Measurements from ENCODE around the gene OGDH. TPM values are rescaled to one million over a fixed set of nuclear protein-coding genes. Genes with fewer than 3 reads are reported as not detected.
"Not testable (repeated sequence)": the region's sequence is repeated elsewhere in the genome, so short reads cannot be mapped to it uniquely, and the experiment has no call there.

The OGDH gene
- total and polyA plus RNA-seq, 2 of the 13 experiments (the other 11 are each of a cell fraction or from before 2014, with no cell fraction given): 17.4 to 25.4 TPM

DNA sequence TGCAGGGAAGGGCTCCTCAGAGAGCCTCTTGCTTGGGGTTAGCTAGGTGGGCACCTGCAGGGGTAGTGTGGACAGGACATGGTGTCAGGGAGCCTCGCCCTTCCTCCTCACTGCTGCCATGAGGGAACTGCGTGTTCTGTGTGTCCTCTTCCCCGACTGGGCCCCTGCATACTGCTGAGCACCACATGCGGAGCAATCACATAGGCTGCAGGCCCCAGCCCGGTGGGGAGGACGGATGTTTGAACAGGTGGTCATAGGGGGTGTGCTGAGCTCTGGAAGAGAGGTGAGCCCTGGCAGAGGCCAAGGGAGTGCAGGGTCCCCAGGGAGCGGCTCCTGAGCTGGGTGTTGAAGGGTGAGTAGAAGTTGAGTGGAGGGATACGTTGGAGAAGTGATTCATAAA, 93.9 kb downstream of the OGDH start:
- Histone ChIP-seq H3K9ac (ENCODE audit: insufficient read depth, low read depth, low read length) (no peak overlapping the region), H3K27ac (ENCODE audit: extremely low read length, insufficient read depth, low read length) (no peak overlapping the region), H3K9me3 (ENCODE audit: low read length) (no peaks in the 10 kb centered on the region), H3K4me3 (replicated peaks in 1 of 3; ENCODE audit: insufficient read depth in 1 of 3, low read depth in 2 of 3, low read length in 3 of 3) (no peak overlapping the region), H3K4me2 (ENCODE audit: low read depth, low read length) (no peak overlapping the region), H3K36me3 (replicated peaks in 1 of 2; ENCODE audit: control insufficient read depth in 1 of 2, insufficient read depth in 2 of 2, low read length in 2 of 2) (peaks cover 17 to 25% of the 10 kb centered on the region in 2 experiments; a peak in 4 of 5 replicates), H3K4me1 (ENCODE audit: insufficient read depth, low read length) (no peaks in the 10 kb centered on the region), H3K79me2 (ENCODE audit: insufficient read depth, low read length) (no peaks in the 10 kb centered on the region), H2AFZ (ENCODE audit: low read length) (no peak overlapping the region), H3K27me3 (ENCODE audit: control insufficient read depth in 1 of 2, insufficient read depth in 2 of 2, low read length in 2 of 2) (no peaks in the 10 kb centered on the region), H4K20me1 (ENCODE audit: insufficient read depth, low read length) (no peaks in the 10 kb centered on the region; the same call in 1 of the 2 replicates)
- DNase-seq (ENCODE audit: low spot score): no peak
- intact Hi-C loops (cut with micrococcal nuclease; ENCODE audit: unreplicated experiment): no loop called here
- ATAC-seq: no peak
- BruUV-seq (replicated peaks): no TSS peak
- no peak for FAIRE-seq
- TF ChIP-seq, protein P1, sequence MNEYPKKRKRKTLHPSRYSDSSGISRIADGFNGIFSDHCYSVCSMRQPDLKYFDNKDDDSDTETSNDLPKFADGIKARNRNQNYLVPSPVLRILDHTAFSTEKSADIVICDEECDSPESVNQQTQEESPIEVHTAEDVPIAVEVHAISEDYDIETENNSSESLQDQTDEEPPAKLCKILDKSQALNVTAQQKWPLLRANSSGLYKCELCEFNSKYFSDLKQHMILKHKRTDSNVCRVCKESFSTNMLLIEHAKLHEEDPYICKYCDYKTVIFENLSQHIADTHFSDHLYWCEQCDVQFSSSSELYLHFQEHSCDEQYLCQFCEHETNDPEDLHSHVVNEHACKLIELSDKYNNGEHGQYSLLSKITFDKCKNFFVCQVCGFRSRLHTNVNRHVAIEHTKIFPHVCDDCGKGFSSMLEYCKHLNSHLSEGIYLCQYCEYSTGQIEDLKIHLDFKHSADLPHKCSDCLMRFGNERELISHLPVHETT (CRISPR knock-in tag; conservative IDR thresholded peaks at IDR 0.05): no peak
- TF ChIP-seq, protein P2, sequence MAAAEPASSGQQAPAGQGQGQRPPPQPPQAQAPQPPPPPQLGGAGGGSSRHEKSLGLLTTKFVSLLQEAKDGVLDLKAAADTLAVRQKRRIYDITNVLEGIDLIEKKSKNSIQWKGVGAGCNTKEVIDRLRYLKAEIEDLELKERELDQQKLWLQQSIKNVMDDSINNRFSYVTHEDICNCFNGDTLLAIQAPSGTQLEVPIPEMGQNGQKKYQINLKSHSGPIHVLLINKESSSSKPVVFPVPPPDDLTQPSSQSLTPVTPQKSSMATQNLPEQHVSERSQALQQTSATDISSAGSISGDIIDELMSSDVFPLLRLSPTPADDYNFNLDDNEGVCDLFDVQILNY (CRISPR knock-in tag; conservative IDR thresholded peaks at IDR 0.05): no peak
- TF ChIP-seq ZNF790 (CRISPR knock-in tag; IDR thresholded peaks at IDR 0.05; ENCODE audit: borderline replicate concordance) (no peak), KDM2A (CRISPR knock-in tag; IDR thresholded peaks at IDR 0.05; ENCODE audit: borderline replicate concordance, low read depth) (no peak), SP1 (IDR thresholded peaks at IDR 0.05) (no peak), SP1 (CRISPR knock-in tag; IDR thresholded peaks at IDR 0.05) (no peak), ZNF605 (CRISPR knock-in tag; IDR thresholded peaks at IDR 0.05) (no peak), HNRNPUL1 (IDR thresholded peaks at IDR 0.05; ENCODE audit: low read depth, low read length) (no peak), SNAPC2 (CRISPR knock-in tag; IDR thresholded peaks at IDR 0.05) (no peak), IRF2 (CRISPR knock-in tag; IDR thresholded peaks at IDR 0.05) (no peak), ZZZ3 (CRISPR knock-in tag; IDR thresholded peaks at IDR 0.05; ENCODE audit: borderline replicate concordance) (no peak), DNMT3B (CRISPR knock-in tag; conservative IDR thresholded peaks at IDR 0.05) (no peak), MAFG (CRISPR knock-in tag; IDR thresholded peaks at IDR 0.05) (no peak), ZFP1 (CRISPR knock-in tag; IDR thresholded peaks at IDR 0.05) (no peak)
- CTCF ChIA-PET (ENCODE audit: low intra/inter-chr PET ratio, low total read pairs): no interaction called here
- POLR2A ChIA-PET: no interaction called here
- in situ Hi-C loops (cut with HindIII; ENCODE audit: extremely low pct_ligation_motif_present, low pct_unique_long_range_greater_than_20kb): no loop called here
- 96% methylated on average over 4 of the region's 8 CpGs for WGBS (ENCODE audit: low lambda C conversion rate)

DNA sequence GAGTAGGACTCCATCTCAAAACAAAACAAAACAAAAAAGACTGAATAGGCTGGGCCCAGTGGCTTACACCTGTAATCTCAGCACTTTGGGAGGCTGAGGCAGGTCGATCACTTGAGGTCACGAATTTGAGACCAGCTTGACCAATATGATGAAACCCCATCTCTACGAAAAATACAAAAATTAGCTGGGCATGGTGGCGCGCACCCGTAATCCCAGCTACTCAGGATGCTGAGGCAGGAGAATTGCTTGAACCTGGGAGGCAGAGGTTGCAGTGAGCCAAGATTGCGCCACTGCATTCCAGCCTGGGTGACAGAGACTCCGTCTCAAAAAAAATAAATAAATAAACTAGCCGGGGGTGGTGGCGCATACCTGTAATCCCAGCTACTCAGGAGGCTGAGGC, 97.0 kb downstream of the OGDH start:
- DNase-seq (ENCODE audit: low spot score); H3K79me2 ChIP-seq (ENCODE audit: insufficient read depth, low read length); H3K9ac ChIP-seq (ENCODE audit: insufficient read depth, low read depth, low read length); FAIRE-seq; POLR2A ChIA-PET; H2AFZ ChIP-seq (ENCODE audit: low read length); H3K4me3 ChIP-seq (replicated peaks in 1 of 3; ENCODE audit: insufficient read depth in 1 of 3, low read depth in 2 of 3, low read length in 3 of 3); in situ Hi-C loops (cut with HindIII; ENCODE audit: extremely low pct_ligation_motif_present, low pct_unique_long_range_greater_than_20kb); ATAC-seq; H3K27me3 ChIP-seq (ENCODE audit: control insufficient read depth in 1 of 2, insufficient read depth in 2 of 2, low read length in 2 of 2); intact Hi-C loops (cut with micrococcal nuclease; ENCODE audit: unreplicated experiment); H3K27ac ChIP-seq (ENCODE audit: extremely low read length, insufficient read depth, low read length); H3K9me3 ChIP-seq (ENCODE audit: low read length); H4K20me1 ChIP-seq (ENCODE audit: insufficient read depth, low read length); BruUV-seq (replicated peaks); H3K4me2 ChIP-seq (ENCODE audit: low read depth, low read length); CTCF ChIA-PET (ENCODE audit: low intra/inter-chr PET ratio, low total read pairs); H3K4me1 ChIP-seq (ENCODE audit: insufficient read depth, low read length): not testable (repeated sequence)
- WGBS (ENCODE audit: low lambda C conversion rate): 90% methylated on average over 10 of the region's 10 CpGs
- peaks cover 4 to 14% of the 10 kb centered on the region in 2 experiments; a peak in 2 of 5 replicates for H3K36me3 ChIP-seq (replicated peaks in 1 of 2; ENCODE audit: control insufficient read depth in 1 of 2, insufficient read depth in 2 of 2, low read length in 2 of 2)
